GM23338 (cell line): ENCODE measurements around the gene TMEM135. TPM values are rescaled to one million over a fixed set of nuclear protein-coding genes. Genes with fewer than 3 reads are reported as not detected.

Experiments
- ATAC-seq: fragments of 200-7000 bp; cut with Tn5 transposase; 3 replicates; pipeline ENCODE4 v1.9.1; 2020
- DNase-seq: peaks from one replicate; pipeline ENCODE4 v3.0.0-alpha.2; 2015; ENCODE audit warnings: low spot score
- H2AFZ ChIP-seq: fragments of 200-600 bp; sonication (generic); 2 replicates; pipeline ENCODE4 v1.8.0; 2016; ENCODE audit warnings: antibody characterized with exemption, mild to moderate bottlenecking, moderate library complexity
- H3F3A ChIP-seq: fragments of 200-600 bp; sonication (generic); replicated peaks from 2 replicates; pipeline ENCODE4 v1.8.0; 2017; ENCODE audit warnings: antibody characterized with exemption, mixed run types, low read depth
- H3K27ac ChIP-seq: fragments of 200-600 bp; sonication (generic); 2 replicates; pipeline ENCODE4 v1.6.1; 2016; ENCODE audit warnings: low read depth
- H3K27me3 ChIP-seq: fragments of 200-600 bp; sonication (generic); 2 replicates; pipeline ENCODE4 v1.8.0; 2016; ENCODE audit warnings: mild to moderate bottlenecking, mixed run types, moderate library complexity; ENCODE audit not compliant: insufficient read depth
- H3K36me3 ChIP-seq: fragments of 200-600 bp; sonication (generic); 2 replicates; pipeline ENCODE4 v1.8.0; 2016; ENCODE audit warnings: mild to moderate bottlenecking; ENCODE audit not compliant: insufficient read depth
- H3K4me1 ChIP-seq: fragments of 200-600 bp; sonication (generic); 2 replicates; pipeline ENCODE4 v1.8.0; 2016; ENCODE audit warnings: mild to moderate bottlenecking, moderate library complexity; ENCODE audit not compliant: insufficient read depth
- H3K4me2 ChIP-seq: fragments of 200-600 bp; sonication (generic); 2 replicates; pipeline ENCODE4 v1.7.1; 2017; ENCODE audit warnings: mixed run types
- H3K4me3 ChIP-seq: fragments of 200-600 bp; sonication (generic); 2 replicates; pipeline ENCODE4 v1.6.1; 2016; ENCODE audit warnings: mixed run types
- H3K79me2 ChIP-seq: fragments of 200-600 bp; sonication (generic); replicated peaks from 2 replicates; pipeline ENCODE4 v1.8.0; 2017; ENCODE audit warnings: mild to moderate bottlenecking; ENCODE audit not compliant: insufficient read depth
- H3K9me2 ChIP-seq: fragments of 200-600 bp; sonication (generic); 2 replicates; pipeline ENCODE4 v1.8.0; 2017; ENCODE audit not compliant: insufficient read depth
- H4K20me1 ChIP-seq: fragments of 200-600 bp; sonication (generic); replicated peaks from 2 replicates; pipeline ENCODE4 v1.8.0; 2017; ENCODE audit warnings: mild to moderate bottlenecking; ENCODE audit not compliant: insufficient read depth
- H3K27ac Mint-ChIP-seq: 2 replicates; pipeline ENCODE4 v1.8.0; 2020; ENCODE audit warnings: inconsistent platforms, mild to moderate bottlenecking, moderate library complexity, mixed read lengths
- H3K27me3 Mint-ChIP-seq: 3 replicates; pipeline ENCODE4 v1.8.0; 2022; ENCODE audit warnings: low read depth, mild to moderate bottlenecking, moderate library complexity, mixed read lengths, inconsistent platforms; ENCODE audit not compliant: insufficient read depth, poor library complexity
- H3K36me3 Mint-ChIP-seq: 3 replicates; pipeline ENCODE4 v1.8.0; 2021; ENCODE audit warnings: low read depth, mild to moderate bottlenecking, inconsistent platforms, moderate library complexity, mixed read lengths
- H3K4me1 Mint-ChIP-seq: 3 replicates; pipeline ENCODE4 v1.8.0; 2020; ENCODE audit warnings: mild to moderate bottlenecking, inconsistent platforms, mixed read lengths
- H3K4me3 Mint-ChIP-seq: 3 replicates; pipeline ENCODE4 v1.8.0; 2021; ENCODE audit warnings: moderate library complexity, mild to moderate bottlenecking, inconsistent platforms, mixed read lengths
- H3K9me3 Mint-ChIP-seq: 3 replicates; pipeline ENCODE4 v1.8.0; 2020; ENCODE audit warnings: moderate library complexity, mild to moderate bottlenecking, inconsistent platforms, mixed read lengths
- CREB1 ChIP-seq: fragments of 250-450 bp; sonication (Bioruptor Pico); IDR thresholded peaks from 2 replicates; pipeline ENCODE4 v1.5.0; 2020; ENCODE audit warnings: low read depth, mild to moderate bottlenecking, moderate library complexity
- EZH2 ChIP-seq: fragments of 200-600 bp; sonication (generic); IDR thresholded peaks from one replicate; pipeline ENCODE4 v1.8.0; 2017; ENCODE audit warnings: antibody characterized with exemption, mild to moderate bottlenecking, low read depth; ENCODE audit not compliant: unreplicated experiment
- EZH2phosphoT487 ChIP-seq: fragments of 200-600 bp; sonication (generic); IDR thresholded peaks from one replicate; pipeline ENCODE4 v1.8.1; 2018; ENCODE audit warnings: antibody characterized with exemption; ENCODE audit not compliant: unreplicated experiment
- NANOG ChIP-seq: IDR thresholded peaks from 2 replicates; pipeline ENCODE4 v1.6.1; 2016; ENCODE audit warnings: antibody characterized with exemption, borderline replicate concordance
- ZNF114 ChIP-seq: fragments of 250-450 bp; sonication (Bioruptor Pico); IDR thresholded peaks from 2 replicates; pipeline ENCODE4 v1.5.0; 2020; ENCODE audit warnings: mild to moderate bottlenecking, moderate library complexity
- ZNF462 ChIP-seq: fragments of 250-450 bp; sonication (Bioruptor Pico); IDR thresholded peaks from 2 replicates; pipeline ENCODE4 v1.5.0; 2020; ENCODE audit warnings: mild to moderate bottlenecking, moderate library complexity
- polyA plus RNA-seq: library from polyadenylated mRNA; unstranded; fragments of >200 nt; fragmentation: Nextera tagmentation; extraction: Ambion mirVana; gene quantifications from 2 replicates; pipeline ENCODE4 v1.2.1, GENCODE V29; 2016
- total RNA-seq: library from RNA; depleted of rRNA; stranded (reverse); fragments of >200 nt; shearing (Covaris generic); gene quantifications from 2 replicates; pipeline ENCODE4 v1.2.3, GENCODE V29; 2014
- TF ChIP-seq, protein P1 (sequence below), 2 experiments: fragments of 200-600 bp in 1 of 2; sonication (generic) in 1 of 2; conservative IDR thresholded peaks; 2 replicates each; pipeline versions ENCODE4 v1.5.1 to v1.6.1; 2016 to 2017; ENCODE audit warnings: antibody characterized with exemption in 2 of 2, low read depth in 2 of 2, mild to moderate bottlenecking in 2 of 2, moderate library complexity in 1 of 2

TMEM135 gene
- total and polyA plus RNA-seq, 2 experiments from 2014 or later: 23.4 to 49.9 TPM

DNA sequence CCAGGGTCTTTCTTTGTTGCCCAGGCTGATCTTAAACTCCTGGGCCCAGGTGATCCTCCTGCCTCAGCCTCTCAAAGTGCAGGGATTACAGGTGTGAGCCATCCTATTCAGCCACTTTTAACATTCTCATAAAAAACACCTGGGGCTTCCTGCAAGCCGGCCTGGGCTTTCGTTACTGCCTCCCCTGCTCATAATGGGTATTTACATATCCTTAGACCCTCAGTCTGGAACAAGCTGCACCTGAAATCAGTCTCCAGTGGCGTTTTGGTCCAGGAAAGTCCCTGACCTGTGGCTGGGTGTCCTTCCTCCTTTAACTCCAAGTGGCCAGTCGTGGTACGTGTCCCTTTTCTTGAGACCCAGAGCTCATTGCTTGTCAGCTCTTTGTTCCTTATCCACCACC lies 320.7 kb downstream of the TMEM135 start (continued):
- TF ChIP-seq ZNF462 (CRISPR knock-in tag): no peak
- no peak for TF ChIP-seq CREB1 (CRISPR knock-in tag)
- TF ChIP-seq, protein P1, sequence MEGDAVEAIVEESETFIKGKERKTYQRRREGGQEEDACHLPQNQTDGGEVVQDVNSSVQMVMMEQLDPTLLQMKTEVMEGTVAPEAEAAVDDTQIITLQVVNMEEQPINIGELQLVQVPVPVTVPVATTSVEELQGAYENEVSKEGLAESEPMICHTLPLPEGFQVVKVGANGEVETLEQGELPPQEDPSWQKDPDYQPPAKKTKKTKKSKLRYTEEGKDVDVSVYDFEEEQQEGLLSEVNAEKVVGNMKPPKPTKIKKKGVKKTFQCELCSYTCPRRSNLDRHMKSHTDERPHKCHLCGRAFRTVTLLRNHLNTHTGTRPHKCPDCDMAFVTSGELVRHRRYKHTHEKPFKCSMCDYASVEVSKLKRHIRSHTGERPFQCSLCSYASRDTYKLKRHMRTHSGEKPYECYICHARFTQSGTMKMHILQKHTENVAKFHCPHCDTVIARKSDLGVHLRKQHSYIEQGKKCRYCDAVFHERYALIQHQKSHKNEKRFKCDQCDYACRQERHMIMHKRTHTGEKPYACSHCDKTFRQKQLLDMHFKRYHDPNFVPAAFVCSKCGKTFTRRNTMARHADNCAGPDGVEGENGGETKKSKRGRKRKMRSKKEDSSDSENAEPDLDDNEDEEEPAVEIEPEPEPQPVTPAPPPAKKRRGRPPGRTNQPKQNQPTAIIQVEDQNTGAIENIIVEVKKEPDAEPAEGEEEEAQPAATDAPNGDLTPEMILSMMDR (conservative IDR thresholded peaks at IDR 0.05; ENCODE audit: low read depth in 2 of 2): no peak

DNA sequence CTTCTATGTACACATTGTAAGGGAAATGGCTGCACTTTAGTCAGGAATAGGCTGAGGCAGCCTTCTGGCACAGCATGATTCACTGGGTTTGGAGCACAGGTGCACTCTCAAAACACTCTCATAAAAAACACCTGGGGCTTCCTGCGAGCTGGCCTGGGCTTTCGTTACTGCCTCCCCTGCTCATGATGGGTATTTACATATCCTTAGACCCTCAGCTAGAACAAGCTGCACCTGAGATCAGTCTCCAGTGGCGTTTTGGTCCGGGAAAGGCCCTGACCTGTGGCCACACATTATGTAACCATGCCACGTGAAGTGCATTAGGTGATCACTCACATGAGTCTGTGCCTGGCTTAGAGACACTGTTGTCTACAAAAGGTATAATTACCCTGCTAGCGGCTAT lies 321.7 kb downstream of the TMEM135 start:
- DNase-seq (no peak), ATAC-seq (no peak; the same call in 2 of the 3 replicates)
- Mint-ChIP-seq H3K4me1 (peaks cover 11% of the 10 kb centered on the region; the same call in 2 of the 3 replicates), H3K27ac (no peak overlapping the region), H3K9me3 (no peaks in the 10 kb centered on the region), H3K27me3 (peaks cover 17% of the 10 kb centered on the region), H3K36me3 (no peaks in the 10 kb centered on the region), H3K4me3 (no peak overlapping the region)
- Histone ChIP-seq H3F3A (no peaks in the 10 kb centered on the region), H3K79me2 (no peaks in the 10 kb centered on the region), H3K4me2 (no peak overlapping the region), H2AFZ (no peak overlapping the region), H3K27ac (no peak overlapping the region), H4K20me1 (no peaks in the 10 kb centered on the region), H3K9me2 (0 out of 2 replicates have a peak, but pooled peaks cover 13% of the 10 kb centered on the region), H3K27me3 (no peaks in the 10 kb centered on the region), H3K4me3 (no peak overlapping the region), H3K36me3 (no peaks in the 10 kb centered on the region), H3K4me1 (no peaks in the 10 kb centered on the region)
- TF ChIP-seq ZNF462 (CRISPR knock-in tag) (no peak), NANOG (no peak), ZNF114 (CRISPR knock-in tag) (no peak), EZH2 (no peak), EZH2phosphoT487 (no peak)
